ENCODE results near the gene SPAG6. TPM values are rescaled to one million over a fixed set of nuclear protein-coding genes. Genes with fewer than 3 reads are reported as not detected.

The SPAG6 gene
- total and polyA plus RNA-seq, 9 of the 15 experiments (the other 6 are each of a cell fraction or from before 2014, with no cell fraction given) = 3.5 to 23.1 (median 11.8) TPM

DNA sequence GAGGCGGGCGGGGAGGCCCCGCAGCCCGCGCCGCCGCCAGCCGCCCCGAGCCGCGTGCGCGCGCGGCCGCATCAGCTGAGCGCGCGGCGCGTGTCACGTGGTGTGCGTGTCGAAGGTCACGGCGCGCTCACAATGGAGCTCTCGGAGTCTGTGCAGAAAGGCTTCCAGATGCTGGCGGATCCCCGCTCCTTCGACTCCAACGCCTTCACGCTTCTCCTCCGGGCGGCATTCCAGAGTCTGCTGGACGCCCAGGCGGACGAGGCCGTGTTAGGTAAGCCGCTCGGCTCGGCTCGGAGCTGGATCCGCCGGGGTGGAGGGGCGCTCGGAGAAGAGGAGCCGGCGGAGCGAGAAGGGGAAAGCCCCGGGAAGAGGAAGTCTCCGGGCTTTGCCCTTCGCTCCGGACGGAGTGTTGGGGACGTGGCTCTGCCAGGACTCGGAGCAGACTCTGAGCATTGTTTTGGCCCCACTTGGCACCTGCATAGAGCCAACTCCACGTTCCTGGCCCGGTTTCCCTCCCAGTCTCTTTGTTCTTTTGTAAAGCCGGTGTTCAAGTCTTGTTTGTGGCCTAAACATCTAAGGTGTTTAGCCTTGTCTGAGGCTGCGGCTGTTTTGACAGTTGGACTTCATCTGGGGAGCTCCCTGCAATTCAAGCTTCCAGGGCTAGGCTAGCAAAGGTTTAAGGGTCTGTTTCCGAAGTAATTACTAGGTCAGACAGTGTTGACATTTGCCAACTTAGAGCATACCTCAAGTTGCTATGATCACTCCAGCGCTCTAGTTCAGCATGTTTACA, 28.8 kb upstream of the SPAG6 start, which contains the start of gene COMMD3 (continued):
- TF ChIP-seq FOSL1 (tag; conservative IDR thresholded peaks at IDR 0.05) (peak; percentile 52), SNIP1 (IDR thresholded peaks at IDR 0.05; ENCODE audit: low read depth) (no peak), NRF1 (conservative IDR thresholded peaks at IDR 0.05 in 1 of 2, IDR thresholded peaks at IDR 0.05 in 1 of 2) (peak; percentile 71 to 79), NFATC3 (IDR thresholded peaks at IDR 0.05) (no peak), HLTF (IDR thresholded peaks at IDR 0.05) (no peak), SP2 (IDR thresholded peaks at IDR 0.05; ENCODE audit: extremely low read depth, low read depth, low read length, poor library complexity, severe bottlenecking) (no peak), SMARCA4 (IDR thresholded peaks at IDR 0.05) (no peak), MCM7 (IDR thresholded peaks at IDR 0.05) (no peak), KDM2B (CRISPR knock-in tag; IDR thresholded peaks at IDR 0.05) (peak; percentile 26; the same call in 1 of the 2 replicates), CBFA2T3 (IDR thresholded peaks at IDR 0.05) (0 out of 2 replicates have a peak, but pooled peaks have one; percentile 0), SIX5 (IDR thresholded peaks at IDR 0.05; ENCODE audit: borderline replicate concordance in 1 of 2, insufficient read depth in 1 of 2, low read depth in 1 of 2, low read length in 2 of 2) (no peak), NFIX (CRISPR knock-in tag; IDR thresholded peaks at IDR 0.05; ENCODE audit: low read depth) (no peak), TCF7 (IDR thresholded peaks at IDR 0.05; ENCODE audit: borderline replicate concordance) (no peak), TAF1 (IDR thresholded peaks at IDR 0.05; ENCODE audit: control insufficient read depth, extremely low read depth, insufficient read depth, low read length, severe bottlenecking) (peak; percentile 81), ZFP36 (IDR thresholded peaks at IDR 0.05; ENCODE audit: low read depth, low read length, partially characterized antibody) (no peak), HMG20A (CRISPR knock-in tag; conservative IDR thresholded peaks at IDR 0.05) (no peak), EP300 (IDR thresholded peaks at IDR 0.05; ENCODE audit: low read length) (no peak), ELF4 (CRISPR knock-in tag; IDR thresholded peaks at IDR 0.05) (no peak), DDX20 (tag; IDR thresholded peaks at IDR 0.05; ENCODE audit: low read depth) (no peak)
- TF ChIP-seq, protein P1, sequence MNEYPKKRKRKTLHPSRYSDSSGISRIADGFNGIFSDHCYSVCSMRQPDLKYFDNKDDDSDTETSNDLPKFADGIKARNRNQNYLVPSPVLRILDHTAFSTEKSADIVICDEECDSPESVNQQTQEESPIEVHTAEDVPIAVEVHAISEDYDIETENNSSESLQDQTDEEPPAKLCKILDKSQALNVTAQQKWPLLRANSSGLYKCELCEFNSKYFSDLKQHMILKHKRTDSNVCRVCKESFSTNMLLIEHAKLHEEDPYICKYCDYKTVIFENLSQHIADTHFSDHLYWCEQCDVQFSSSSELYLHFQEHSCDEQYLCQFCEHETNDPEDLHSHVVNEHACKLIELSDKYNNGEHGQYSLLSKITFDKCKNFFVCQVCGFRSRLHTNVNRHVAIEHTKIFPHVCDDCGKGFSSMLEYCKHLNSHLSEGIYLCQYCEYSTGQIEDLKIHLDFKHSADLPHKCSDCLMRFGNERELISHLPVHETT (CRISPR knock-in tag; conservative IDR thresholded peaks at IDR 0.05 in 1 of 2, IDR thresholded peaks at IDR 0.05 in 1 of 2) = peak in 1 of 2 experiments; percentile 85; a peak in 1 of 4 replicates
- TF ChIP-seq, protein P2, sequence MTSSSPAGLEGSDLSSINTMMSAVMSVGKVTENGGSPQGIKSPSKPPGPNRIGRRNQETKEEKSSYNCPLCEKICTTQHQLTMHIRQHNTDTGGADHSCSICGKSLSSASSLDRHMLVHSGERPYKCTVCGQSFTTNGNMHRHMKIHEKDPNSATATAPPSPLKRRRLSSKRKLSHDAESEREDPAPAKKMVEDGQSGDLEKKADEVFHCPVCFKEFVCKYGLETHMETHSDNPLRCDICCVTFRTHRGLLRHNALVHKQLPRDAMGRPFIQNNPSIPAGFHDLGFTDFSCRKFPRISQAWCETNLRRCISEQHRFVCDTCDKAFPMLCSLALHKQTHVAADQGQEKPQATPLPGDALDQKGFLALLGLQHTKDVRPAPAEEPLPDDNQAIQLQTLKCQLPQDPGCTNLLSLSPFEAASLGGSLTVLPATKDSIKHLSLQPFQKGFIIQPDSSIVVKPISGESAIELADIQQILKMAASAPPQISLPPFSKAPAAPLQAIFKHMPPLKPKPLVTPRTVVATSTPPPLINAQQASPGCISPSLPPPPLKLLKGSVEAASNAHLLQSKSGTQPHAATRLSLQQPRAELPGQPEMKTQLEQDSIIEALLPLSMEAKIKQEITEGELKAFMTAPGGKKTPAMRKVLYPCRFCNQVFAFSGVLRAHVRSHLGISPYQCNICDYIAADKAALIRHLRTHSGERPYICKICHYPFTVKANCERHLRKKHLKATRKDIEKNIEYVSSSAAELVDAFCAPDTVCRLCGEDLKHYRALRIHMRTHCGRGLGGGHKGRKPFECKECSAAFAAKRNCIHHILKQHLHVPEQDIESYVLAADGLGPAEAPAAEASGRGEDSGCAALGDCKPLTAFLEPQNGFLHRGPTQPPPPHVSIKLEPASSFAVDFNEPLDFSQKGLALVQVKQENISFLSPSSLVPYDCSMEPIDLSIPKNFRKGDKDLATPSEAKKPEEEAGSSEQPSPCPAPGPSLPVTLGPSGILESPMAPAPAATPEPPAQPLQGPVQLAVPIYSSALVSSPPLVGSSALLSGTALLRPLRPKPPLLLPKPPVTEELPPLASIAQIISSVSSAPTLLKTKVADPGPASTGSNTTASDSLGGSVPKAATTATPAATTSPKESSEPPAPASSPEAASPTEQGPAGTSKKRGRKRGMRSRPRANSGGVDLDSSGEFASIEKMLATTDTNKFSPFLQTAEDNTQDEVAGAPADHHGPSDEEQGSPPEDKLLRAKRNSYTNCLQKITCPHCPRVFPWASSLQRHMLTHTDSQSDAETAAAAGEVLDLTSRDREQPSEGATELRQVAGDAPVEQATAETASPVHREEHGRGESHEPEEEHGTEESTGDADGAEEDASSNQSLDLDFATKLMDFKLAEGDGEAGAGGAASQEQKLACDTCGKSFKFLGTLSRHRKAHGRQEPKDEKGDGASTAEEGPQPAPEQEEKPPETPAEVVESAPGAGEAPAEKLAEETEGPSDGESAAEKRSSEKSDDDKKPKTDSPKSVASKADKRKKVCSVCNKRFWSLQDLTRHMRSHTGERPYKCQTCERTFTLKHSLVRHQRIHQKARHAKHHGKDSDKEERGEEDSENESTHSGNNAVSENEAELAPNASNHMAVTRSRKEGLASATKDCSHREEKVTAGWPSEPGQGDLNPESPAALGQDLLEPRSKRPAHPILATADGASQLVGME (CRISPR knock-in tag; IDR thresholded peaks at IDR 0.05) = no peak
